HG03097 (cell line): ENCODE measurements around the gene KRT81.
"Not testable (repeated sequence)": the region's sequence is repeated elsewhere in the genome, so short reads cannot be mapped to it uniquely, and the experiment has no call there.

ENCODE experiments used
- ATAC-seq: cut with Tn5 transposase; IDR thresholded peaks from one replicate; pipeline ENCODE4 v1.9.1; 2021; ENCODE audit not compliant: unreplicated experiment, low FRiP score

KRT81 gene

GRCh38 chr12:52256584-52256935, 34.8 kb downstream of the KRT81 start:
- no peak for ATAC-seq

- no peak for ATAC-seq
Measured at GRCh38 chr12:52255926-52256583, 35.3 kb downstream of the KRT81 start.

GRCh38 chr12:52254965-52255751, 36.2 kb downstream of the KRT81 start:
- ATAC-seq, result no peak

GRCh38 chr12:52254180-52254964, 37.0 kb downstream of the KRT81 start:
- ATAC-seq, result no peak

- no peak for ATAC-seq
Measured at GRCh38 chr12:52253391-52254179, 37.7 kb downstream of the KRT81 start.

GRCh38 chr12:52252728-52253343, 38.5 kb downstream of the KRT81 start:
- no peak for ATAC-seq

- not testable (repeated sequence) for ATAC-seq
Measured at GRCh38 chr12:52252175-52252615, 39.1 kb downstream of the KRT81 start.

- no peak for ATAC-seq
Measured at GRCh38 chr12:52251367-52252051, 39.8 kb downstream of the KRT81 start.

- no peak for ATAC-seq
Measured at GRCh38 chr12:52250048-52250990, 41.0 kb downstream of the KRT81 start.

GRCh38 chr12:52249511-52250047, 41.8 kb downstream of the KRT81 start:
- ATAC-seq, result no peak

- ATAC-seq, result no peak
Measured at GRCh38 chr12:52248541-52249461, 42.5 kb downstream of the KRT81 start.

GRCh38 chr12:52247622-52248540, 43.5 kb downstream of the KRT81 start:
- no peak for ATAC-seq

GRCh38 chr12:52246720-52247621, 44.4 kb downstream of the KRT81 start:
- ATAC-seq, result no peak

- no peak for ATAC-seq
Measured at GRCh38 chr12:52245962-52246569, 45.3 kb downstream of the KRT81 start.
